Bronchial epithelial cell (primary cell): Measurements from ENCODE around the gene CMTM8. TPM values are rescaled to one million over a fixed set of nuclear protein-coding genes. Genes with fewer than 3 reads are reported as not detected.

Experiments used
- DNase-seq: peaks from one replicate; pipeline ENCODE4 v3.0.0-alpha.2; 2010; ENCODE audit warnings: low read depth
- FAIRE-seq: peaks from 2 replicates; lab custom pipeline; 2011; peaks lifted over from hg19 to GRCh38; lab: Jason Lieb, UNC
- H3K27me3 ChIP-seq: 2 replicates; pipeline ENCODE4 v1.5.1; 2011; ENCODE audit warnings: low read length; ENCODE audit not compliant: control insufficient read depth, insufficient read depth
- H3K36me3 ChIP-seq: 2 replicates; pipeline ENCODE4 v1.5.1; 2011; ENCODE audit warnings: low read length; ENCODE audit not compliant: control insufficient read depth, insufficient read depth
- H3K4me3 ChIP-seq: 2 replicates; pipeline ENCODE4 v1.5.1; 2011; ENCODE audit warnings: mild to moderate bottlenecking, low read depth, low read length, control low read depth
- CTCF ChIP-seq: IDR thresholded peaks from 2 replicates; pipeline ENCODE4 v1.5.1; 2011; ENCODE audit warnings: mild to moderate bottlenecking, moderate library complexity, low read length, control low read depth, inconsistent platforms; ENCODE audit not compliant: insufficient read depth, severe bottlenecking
- total RNA-seq: library from RNA; depleted of rRNA; stranded (reverse); fragments of >200 nt; gene quantifications from 2 replicates; pipeline ENCODE4 v1.2.1, GENCODE V29; 2014

Gene CMTM8
- total RNA-seq, 1 donor from 2014 or later: 0.79 TPM

GRCh38 chr3:32305361-32305876 is 66.9 kb downstream of the CMTM8 start:
- FAIRE-seq (no peak), DNase-seq (no peak)
- TF ChIP-seq CTCF: no peak
- no peak overlapping the region for H3K4me3 ChIP-seq
- H3K27me3 ChIP-seq: no peaks in the 10 kb centered on the region
- no peaks in the 10 kb centered on the region for H3K36me3 ChIP-seq

- FAIRE-seq (peak; percentile 64), DNase-seq (no peak)
- TF ChIP-seq CTCF: no peak
- no peak overlapping the region for H3K4me3 ChIP-seq
- no peaks in the 10 kb centered on the region for H3K27me3 ChIP-seq
- no peaks in the 10 kb centered on the region for H3K36me3 ChIP-seq
Observed at GRCh38 chr3:32306072-32306471, 67.6 kb downstream of the CMTM8 start.

- no peaks in the 10 kb centered on the region for H3K36me3 ChIP-seq
- no peak overlapping the region for H3K4me3 ChIP-seq
- no peak for FAIRE-seq
- DNase-seq: peak; percentile 56
- no peaks in the 10 kb centered on the region for H3K27me3 ChIP-seq
- no peak for TF ChIP-seq CTCF
Observed at GRCh38 chr3:32307591-32307990, 69.1 kb downstream of the CMTM8 start.

DNA sequence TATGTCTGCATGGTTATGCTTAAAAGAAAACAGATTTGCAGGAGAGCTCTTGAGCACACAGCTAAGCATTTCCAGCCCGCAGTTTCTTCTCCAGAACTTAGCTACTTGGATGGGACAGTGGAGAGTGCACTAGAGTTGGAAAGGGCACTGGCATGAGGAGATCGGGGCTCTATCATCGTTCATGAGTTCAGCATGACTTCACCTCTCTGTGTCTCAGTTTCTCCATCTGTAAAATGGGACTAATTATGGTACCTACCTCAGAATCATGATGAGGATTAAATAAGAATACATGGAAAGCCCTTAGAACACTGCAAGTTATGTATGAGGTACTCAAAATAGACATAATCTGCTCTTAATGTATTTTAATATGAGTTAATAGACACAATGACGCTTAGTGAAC is 69.9 kb downstream of the CMTM8 start:
- Histone ChIP-seq H3K27me3 (no peaks in the 10 kb centered on the region), H3K4me3 (no peak overlapping the region), H3K36me3 (no peaks in the 10 kb centered on the region)
- TF ChIP-seq CTCF: no peak
- FAIRE-seq (no peak), DNase-seq (no peak)

- no peak overlapping the region for H3K4me3 ChIP-seq
- no peaks in the 10 kb centered on the region for H3K27me3 ChIP-seq
- H3K36me3 ChIP-seq: no peaks in the 10 kb centered on the region
- no peak for FAIRE-seq
- no peak for DNase-seq
- TF ChIP-seq CTCF: no peak
Observed at GRCh38 chr3:32309654-32310242, 71.3 kb downstream of the CMTM8 start.

- FAIRE-seq (no peak), DNase-seq (no peak)
- TF ChIP-seq CTCF: no peak
- H3K27me3 ChIP-seq: no peaks in the 10 kb centered on the region
- H3K4me3 ChIP-seq: no peak overlapping the region
- H3K36me3 ChIP-seq: no peaks in the 10 kb centered on the region
Observed at GRCh38 chr3:32310336-32310735, 71.9 kb downstream of the CMTM8 start.
